Measurements from ENCODE around the gene HBG1. TPM values are rescaled to one million over a fixed set of nuclear protein-coding genes. Genes with fewer than 3 reads are reported as not detected.

Gene HBG1
- total and polyA plus RNA-seq, 10 of the 15 experiments (the other 5 are each of a cell fraction or from before 2014, with no cell fraction given): 0.84 to 2.3 (median 1.9) TPM; not detected in 5

DNA sequence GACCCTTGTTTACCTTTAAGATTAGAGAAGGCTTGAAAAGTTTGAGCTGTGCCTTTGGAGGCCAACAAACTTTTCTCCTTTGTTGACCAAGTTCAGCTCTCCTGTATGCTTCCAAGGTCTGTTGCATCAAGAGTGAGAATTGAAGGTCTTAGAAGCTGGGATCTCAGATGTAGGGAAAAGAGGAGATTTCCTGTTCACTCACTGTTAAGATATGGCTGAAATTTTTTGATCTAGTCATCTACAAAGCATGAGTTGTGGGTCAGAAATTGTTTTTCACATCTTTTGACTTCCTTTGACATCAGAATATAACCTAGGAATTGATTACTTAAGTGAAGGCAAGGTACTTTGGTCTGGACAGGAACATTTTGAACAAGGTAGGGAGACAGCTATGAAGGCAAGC lies 40.0 kb upstream of the HBG1 start:
- BruUV-seq (replicated peaks): no TSS peak
- ChIA-PET POLR2A (interaction anchor here (1.6 kb wide), 1 partner anchor 11 kb away, joined by 4 read pairs; no protein-coding TSS in a partner anchor), CTCF (interaction anchor here (0.9 to 2.8 kb wide), 4 partner anchors 9 to 165 kb away, joined by 3 to 10 read pairs (median 6); no protein-coding TSS in a partner anchor), RAD21 (ENCODE audit: unreplicated experiment) (interaction anchor here (0.6 kb wide), 1 partner anchor 54 kb away, joined by 4 read pairs; no protein-coding TSS in a partner anchor), SMC1A (ENCODE audit: uncharacterized antibody, unreplicated experiment) (interaction anchor here (1.1 kb wide), 1 partner anchor 86 kb away, joined by 3 read pairs; no protein-coding TSS in a partner anchor)
- Histone ChIP-seq H2AFZ (ENCODE audit: control insufficient read depth, low read depth, low read length) (no peak overlapping the region), H3K79me2 (ENCODE audit: control insufficient read depth, insufficient read depth, low read length) (no peaks in the 10 kb centered on the region), H3K36me3 (ENCODE audit: control insufficient read depth in 2 of 2, insufficient read depth in 2 of 2, low read length in 1 of 2) (no peaks in the 10 kb centered on the region), H3K4me3 (no peak overlapping the region), H3K9ac (ENCODE audit: control insufficient read depth, insufficient read depth, low read length) (no peak overlapping the region), H3K9me3 (replicated peaks; ENCODE audit: control insufficient read depth, insufficient read depth, low read length) (no peaks in the 10 kb centered on the region), H3K4me1 (ENCODE audit: control insufficient read depth, insufficient read depth, low read length) (no peaks in the 10 kb centered on the region), H3K27ac (ENCODE audit: control insufficient read depth, insufficient read depth) (no peak overlapping the region), H3K27me3 (replicated peaks in 1 of 2; ENCODE audit: control insufficient read depth in 2 of 2, insufficient read depth in 2 of 2, low read length in 1 of 2) (no peaks in the 10 kb centered on the region), H3K4me2 (ENCODE audit: control insufficient read depth, insufficient read depth) (no peak overlapping the region), H4K20me1 (ENCODE audit: control insufficient read depth, insufficient read depth) (no peaks in the 10 kb centered on the region)
- DNase-seq (ENCODE audit: low read depth, low spot score): no peak
- FAIRE-seq: no peak
- no peak for ATAC-seq
- in situ Hi-C loops (cut with MboI): no loop called here
- intact Hi-C loops (cut with micrococcal nuclease; ENCODE audit: unreplicated experiment): loop anchor here (2.0 kb wide), 1 partner anchor 79 kb away; no protein-coding TSS in a partner anchor
- no peak for TF ChIP-seq SREBF1 (IDR thresholded peaks at IDR 0.05; ENCODE audit: low read length)
- no peak for TF ChIP-seq CHD1 (IDR thresholded peaks at IDR 0.05; ENCODE audit: low read depth, low read length)
- TF ChIP-seq FOXK2 (IDR thresholded peaks at IDR 0.05): no peak
- TF ChIP-seq, protein P1, sequence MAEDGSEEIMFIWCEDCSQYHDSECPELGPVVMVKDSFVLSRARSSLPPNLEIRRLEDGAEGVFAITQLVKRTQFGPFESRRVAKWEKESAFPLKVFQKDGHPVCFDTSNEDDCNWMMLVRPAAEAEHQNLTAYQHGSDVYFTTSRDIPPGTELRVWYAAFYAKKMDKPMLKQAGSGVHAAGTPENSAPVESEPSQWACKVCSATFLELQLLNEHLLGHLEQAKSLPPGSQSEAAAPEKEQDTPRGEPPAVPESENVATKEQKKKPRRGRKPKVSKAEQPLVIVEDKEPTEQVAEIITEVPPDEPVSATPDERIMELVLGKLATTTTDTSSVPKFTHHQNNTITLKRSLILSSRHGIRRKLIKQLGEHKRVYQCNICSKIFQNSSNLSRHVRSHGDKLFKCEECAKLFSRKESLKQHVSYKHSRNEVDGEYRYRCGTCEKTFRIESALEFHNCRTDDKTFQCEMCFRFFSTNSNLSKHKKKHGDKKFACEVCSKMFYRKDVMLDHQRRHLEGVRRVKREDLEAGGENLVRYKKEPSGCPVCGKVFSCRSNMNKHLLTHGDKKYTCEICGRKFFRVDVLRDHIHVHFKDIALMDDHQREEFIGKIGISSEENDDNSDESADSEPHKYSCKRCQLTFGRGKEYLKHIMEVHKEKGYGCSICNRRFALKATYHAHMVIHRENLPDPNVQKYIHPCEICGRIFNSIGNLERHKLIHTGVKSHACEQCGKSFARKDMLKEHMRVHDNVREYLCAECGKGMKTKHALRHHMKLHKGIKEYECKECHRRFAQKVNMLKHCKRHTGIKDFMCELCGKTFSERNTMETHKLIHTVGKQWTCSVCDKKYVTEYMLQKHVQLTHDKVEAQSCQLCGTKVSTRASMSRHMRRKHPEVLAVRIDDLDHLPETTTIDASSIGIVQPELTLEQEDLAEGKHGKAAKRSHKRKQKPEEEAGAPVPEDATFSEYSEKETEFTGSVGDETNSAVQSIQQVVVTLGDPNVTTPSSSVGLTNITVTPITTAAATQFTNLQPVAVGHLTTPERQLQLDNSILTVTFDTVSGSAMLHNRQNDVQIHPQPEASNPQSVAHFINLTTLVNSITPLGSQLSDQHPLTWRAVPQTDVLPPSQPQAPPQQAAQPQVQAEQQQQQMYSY (CRISPR knock-in tag; IDR thresholded peaks at IDR 0.05): no peak
- TF ChIP-seq, protein P2, sequence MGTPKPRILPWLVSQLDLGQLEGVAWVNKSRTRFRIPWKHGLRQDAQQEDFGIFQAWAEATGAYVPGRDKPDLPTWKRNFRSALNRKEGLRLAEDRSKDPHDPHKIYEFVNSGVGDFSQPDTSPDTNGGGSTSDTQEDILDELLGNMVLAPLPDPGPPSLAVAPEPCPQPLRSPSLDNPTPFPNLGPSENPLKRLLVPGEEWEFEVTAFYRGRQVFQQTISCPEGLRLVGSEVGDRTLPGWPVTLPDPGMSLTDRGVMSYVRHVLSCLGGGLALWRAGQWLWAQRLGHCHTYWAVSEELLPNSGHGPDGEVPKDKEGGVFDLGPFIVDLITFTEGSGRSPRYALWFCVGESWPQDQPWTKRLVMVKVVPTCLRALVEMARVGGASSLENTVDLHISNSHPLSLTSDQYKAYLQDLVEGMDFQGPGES (IDR thresholded peaks at IDR 0.05): no peak
- TF ChIP-seq MXI1 (IDR thresholded peaks at IDR 0.05; ENCODE audit: low read depth, low read length): no peak

Measured in GM12878 (cell line).